ENCODE results near the gene TRIM50.
"Not testable (repeated sequence)": the region's sequence is repeated elsewhere in the genome, so short reads cannot be mapped to it uniquely, and the experiment has no call there.

Gene TRIM50

DNA sequence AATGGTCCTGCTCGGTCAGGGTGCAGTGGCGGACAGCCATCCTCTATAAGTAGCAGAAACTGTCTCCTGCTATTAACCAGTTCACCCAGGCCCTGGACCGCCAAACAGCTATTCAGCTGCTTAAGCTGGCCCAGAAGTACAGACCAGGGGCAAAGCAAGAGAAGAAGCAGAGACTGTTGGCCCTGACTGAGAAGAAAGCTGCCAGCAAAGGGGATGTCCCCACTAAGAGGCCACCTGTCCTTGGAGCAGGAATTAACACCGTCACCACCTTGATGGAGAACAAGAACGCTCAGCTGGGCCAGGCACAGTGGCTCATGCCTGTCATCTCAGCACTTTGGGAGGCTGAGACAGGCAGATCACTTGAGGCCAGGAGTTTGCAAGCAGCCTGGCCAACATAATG, 13.6 kb downstream of the TRIM50 start:
- DNase-seq (ENCODE audit: low read depth in 2 of 2) = no peak

DNA sequence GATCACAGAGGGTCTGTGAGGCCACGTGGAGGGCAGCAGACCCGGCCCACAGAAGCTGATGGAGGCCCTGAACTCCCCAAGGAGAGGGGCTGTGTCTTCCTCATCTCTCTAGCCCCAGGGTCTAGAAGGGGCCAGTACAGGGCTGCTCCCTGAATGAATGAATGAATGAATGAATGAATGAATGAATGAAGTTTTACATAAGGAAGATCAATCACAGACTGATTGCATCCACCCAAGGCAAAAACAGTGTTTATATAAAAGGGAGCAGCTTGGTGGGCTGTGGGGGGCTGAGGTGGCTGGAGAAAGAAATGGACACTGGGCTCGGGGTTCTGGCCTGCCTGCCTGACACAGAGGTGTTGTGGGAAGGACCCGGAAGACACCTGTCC, 14.4 kb downstream of the TRIM50 start:
- no peak for DNase-seq (ENCODE audit: low read depth in 2 of 2)

DNA sequence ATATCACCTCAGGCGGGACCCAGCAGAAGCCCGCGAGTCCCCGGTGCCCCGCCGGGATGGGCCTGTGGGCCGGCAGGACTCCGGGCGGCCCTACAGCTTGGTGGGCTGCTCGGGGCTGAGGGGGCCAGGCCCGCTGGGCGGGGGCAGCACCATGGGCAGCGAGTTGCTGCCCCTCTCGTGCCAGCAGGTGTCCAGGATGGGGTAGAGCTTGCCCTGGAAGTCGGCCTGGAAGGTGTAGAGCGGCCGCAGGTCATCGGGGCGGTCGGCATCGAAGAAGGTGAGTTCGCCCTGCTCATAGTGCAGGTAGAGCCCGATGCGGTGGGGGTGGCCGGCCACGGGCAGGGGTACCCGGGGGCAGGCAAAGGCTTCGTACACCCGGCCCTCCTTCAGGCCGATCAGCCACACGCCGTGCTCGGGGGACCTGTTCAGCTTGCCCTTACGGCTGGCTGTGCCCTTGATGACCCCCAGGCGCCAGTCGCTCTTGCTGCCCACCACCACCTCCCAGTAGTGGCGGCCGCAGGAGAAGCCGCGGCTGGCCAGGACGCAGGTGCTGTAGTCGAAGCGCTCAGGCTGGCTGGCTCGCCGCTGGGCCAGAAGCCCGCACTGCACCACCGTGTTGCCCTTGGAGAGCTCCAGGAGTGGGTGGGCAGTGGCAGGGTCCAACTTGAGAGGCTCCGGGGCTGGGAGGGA, 14.9 kb downstream of the TRIM50 start:
- DNase-seq (ENCODE audit: low read depth in 2 of 2) = no peak

DNA sequence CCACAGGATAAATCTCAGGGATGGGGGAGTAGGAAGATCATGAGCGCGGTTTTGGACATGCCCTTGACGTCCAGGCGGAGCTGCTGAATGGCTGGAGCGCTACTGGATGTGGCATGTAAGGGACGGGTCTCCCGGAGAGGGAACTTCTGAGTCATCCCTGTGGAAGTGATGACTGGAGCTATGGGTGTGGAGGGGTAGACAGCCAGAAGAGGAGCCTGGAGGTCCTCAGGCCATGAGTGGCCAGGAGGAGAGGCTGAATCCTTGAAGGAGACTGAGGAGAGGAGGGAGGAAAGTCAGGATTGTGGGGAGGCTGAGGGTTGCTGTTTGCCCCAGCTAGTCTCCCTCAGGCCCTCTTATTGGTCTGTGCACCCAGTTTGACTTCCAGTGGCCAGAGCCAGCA, 16.5 kb downstream of the TRIM50 start:
- DNase-seq (ENCODE audit: low read depth in 2 of 2) = not testable (repeated sequence)

DNA sequence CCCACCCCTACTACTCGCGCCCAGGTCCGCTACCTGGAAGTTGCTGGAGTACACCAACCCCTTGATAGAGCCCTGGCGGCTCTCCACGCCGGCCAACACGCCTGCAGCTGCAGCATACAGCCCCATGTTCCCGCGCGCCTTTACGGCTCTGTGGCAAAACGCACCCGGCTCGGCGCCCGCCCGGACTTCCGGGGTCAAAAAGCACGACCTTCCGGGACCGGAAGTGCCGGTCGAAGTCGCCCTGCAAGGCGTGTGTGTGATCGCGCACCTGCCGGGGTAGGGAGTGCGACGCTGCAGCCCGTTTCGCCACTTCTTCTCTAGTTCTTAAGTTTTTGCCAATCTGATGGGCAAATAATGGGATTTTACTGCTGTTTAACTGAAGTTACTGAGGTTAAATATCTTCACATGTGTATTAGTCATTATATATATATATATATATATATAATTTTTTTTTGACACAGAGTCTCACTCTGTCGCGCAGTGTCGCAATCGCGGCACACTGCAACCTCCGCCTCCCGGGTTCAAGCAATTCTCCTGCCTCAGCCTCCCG, 19.1 kb downstream of the TRIM50 start, which contains the start of gene NSUN5:
Gene NSUN5 (minus strand): TSS at position 162 of the 550 bp plus-strand sequence. CDS start 36 bp downstream, at position 126.
- no peak for DNase-seq (ENCODE audit: low read depth in 2 of 2)

DNA sequence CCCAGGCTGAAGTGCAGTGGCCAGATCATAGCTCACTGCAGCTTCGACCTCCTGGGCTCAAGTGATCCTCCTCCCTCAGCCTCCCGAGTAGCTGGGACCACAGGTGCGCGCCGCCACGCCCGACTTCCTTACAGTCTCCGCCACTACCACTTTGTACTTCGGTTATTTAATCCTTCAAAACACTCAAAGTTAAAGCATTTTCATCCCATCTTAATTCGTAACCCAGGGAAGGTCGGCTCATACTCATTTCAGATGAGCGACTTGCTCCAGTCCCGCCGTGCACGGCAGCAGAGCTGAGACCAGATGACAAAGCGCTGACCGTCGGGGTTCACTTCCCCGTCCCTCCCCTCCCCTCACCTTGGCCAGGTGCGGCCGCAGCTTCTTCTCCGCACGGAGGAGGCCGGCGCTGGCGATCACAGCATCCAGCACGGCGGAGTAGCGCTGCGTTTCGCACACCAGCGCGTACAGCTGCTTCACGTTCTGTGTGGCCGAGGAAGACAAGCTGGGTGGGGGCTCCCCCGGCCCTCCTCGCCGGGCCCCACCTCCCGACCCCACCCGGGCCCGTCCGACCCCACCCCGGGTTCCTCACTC, 19.7 kb downstream of the TRIM50 start:
- DNase-seq (ENCODE audit: low read depth in 2 of 2) = no peak

DNA sequence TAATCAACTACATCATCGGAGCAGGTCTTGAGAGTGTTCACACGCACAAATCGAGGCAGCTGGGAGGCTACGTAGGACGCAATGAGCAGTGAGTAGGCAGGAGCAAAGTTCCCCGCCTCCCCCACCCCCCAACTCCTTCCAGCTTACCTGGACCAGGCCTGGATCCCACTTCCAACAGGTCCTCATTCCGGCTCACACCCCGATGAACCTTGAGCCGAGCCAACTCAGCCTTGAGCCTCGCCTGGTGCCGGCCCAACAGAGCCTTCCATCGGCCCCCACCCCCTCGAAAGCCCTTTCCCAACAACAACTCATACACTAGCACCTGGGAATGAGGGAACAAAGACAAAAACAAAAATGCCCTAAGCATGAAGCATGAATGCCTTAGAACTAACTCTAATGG, 20.4 kb downstream of the TRIM50 start:
- no peak for DNase-seq (ENCODE audit: low read depth in 2 of 2)

DNA sequence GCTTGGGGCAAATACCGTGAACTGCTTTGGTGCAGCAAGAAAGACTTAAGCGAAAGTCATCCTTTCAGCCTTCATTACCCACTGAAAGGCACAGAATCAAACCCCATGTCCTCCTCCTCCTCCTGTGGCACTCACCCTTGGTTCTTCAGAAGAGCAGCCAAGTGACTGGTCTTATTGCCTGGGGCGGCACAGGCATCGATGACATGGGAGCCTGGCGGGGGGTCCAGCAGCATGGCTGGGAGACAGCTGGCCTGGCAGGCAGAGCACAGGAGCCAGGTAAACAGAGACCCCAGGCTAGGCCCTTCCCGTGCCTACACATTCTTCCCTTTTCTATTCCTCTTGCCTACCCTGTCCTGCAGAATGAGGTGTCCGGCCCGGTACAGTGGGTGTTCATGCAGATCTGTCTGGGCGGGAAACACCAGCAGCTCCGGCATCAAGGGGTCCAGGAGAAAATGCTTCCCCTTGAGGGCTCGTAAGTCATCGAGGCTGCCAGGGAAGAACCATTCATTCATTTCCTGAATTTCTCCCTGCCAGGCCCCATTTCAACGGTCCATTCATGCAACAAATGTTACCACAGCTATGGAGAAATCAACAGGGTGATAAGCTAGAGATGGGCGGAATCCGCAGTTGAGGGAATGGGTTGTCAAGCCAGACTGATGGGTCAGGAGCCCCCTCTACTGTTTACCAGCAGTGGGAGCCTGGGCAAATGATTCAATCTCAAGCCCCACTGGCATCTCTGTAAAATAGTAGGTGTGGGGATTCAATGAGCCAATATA, 23.1 kb downstream of the TRIM50 start:
- not testable (repeated sequence) for DNase-seq (ENCODE audit: low read depth in 2 of 2)

DNA sequence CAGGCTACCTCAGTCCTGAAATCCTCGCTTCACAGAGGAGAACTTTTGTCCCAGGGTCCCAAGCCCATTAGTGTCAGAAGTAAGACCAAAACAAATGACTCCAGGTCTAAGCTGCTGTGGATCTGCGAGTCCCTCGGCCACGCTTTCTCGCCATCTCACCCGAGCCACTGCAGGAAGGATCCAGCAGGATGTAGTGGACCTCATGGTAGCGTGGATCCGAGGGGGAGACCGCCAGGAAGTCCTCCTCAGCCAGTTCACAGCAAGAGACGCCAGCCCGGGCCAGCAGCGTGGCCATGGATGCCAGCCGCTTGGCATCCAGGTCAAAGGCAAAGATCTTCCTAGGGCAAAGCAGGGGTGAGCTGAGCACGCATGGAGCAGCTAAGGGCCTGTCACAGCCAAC, 23.8 kb downstream of the TRIM50 start:
- DNase-seq (ENCODE audit: low read depth in 2 of 2) = no peak

DNA sequence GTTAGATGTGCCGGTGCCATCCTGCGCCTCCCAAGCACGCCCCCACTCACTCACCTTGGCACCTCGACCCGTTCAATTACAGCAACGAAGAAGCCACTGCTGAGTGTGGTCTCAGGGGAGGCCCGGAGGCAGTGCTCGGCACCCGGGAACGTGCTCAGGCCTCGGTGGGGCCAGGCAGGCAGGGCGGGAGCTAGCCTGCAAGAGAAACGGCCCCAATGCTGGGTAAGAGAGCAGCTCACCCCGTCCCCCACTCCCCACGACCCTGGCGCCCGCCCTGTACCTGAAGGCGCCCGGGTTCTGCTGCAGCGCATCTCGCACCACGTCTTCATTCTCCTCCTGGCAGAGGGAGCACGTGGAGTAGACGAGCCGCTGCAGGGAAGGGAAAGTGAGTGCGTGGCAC, 24.3 kb downstream of the TRIM50 start:
- DNase-seq (ENCODE audit: low read depth in 2 of 2) = no peak

DNA sequence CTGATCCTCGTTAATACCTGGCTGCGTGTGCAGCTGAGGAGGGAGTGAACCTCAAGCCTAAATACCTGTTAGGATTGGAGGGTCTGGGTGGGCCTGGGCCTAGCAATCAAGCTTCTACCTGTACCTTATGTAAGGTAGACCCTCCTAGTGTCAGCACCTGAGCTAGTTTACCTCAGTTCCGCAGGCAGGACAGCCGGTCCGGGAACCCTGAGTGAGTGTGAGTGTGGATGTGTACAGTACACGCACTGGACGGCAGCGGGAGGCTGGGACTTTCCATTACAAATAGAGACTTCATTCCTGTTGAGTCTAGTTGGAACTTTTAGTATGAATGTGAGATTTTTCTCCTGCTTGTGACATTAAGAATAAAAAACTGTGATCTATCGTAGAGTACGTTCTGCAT, 25.0 kb downstream of the TRIM50 start:
- not testable (repeated sequence) for DNase-seq (ENCODE audit: low read depth in 2 of 2)

DNA sequence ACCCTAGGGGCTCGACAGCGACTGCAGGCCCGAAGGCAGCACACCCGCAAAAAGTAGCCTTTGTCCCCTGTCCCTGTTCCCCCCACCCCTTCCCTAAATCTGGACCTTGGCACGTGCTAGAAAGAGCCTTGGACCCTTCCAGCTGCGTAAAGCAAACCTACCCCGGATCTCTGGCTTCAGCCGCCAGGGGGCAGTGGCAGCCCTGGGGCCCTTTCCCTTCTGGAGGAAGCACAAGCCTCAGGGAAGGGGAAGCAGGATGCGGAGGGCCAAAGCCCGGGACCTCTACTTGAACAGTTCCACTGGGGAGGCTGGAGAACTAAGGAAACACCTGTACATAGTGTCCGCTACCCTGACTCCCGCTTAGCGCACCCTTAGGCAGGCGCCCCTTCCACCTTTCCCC, 26.8 kb downstream of the TRIM50 start:
- DNase-seq (ENCODE audit: low read depth in 2 of 2) = not testable (repeated sequence)

DNA sequence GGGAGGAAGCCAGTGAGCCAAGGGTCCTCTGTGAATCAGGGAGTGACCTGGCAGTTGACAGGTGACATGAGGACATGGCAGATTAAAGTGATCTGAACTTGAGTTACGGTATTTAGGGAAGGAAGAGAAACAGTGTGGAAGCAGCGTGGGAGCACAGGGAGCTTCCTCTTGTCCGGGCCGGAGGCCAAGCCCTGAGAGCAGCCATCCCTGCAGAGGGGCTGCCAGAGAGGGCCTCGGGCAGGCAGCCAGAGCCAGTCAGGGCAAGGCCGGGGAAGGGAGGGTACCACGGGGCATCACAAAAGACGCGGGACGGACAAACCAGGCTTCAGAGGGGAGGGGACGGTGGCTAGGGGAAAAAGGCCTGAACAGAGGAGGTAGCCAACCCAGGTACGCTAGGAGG, 28.1 kb downstream of the TRIM50 start:
- not testable (repeated sequence) for DNase-seq (ENCODE audit: low read depth in 2 of 2)

DNA sequence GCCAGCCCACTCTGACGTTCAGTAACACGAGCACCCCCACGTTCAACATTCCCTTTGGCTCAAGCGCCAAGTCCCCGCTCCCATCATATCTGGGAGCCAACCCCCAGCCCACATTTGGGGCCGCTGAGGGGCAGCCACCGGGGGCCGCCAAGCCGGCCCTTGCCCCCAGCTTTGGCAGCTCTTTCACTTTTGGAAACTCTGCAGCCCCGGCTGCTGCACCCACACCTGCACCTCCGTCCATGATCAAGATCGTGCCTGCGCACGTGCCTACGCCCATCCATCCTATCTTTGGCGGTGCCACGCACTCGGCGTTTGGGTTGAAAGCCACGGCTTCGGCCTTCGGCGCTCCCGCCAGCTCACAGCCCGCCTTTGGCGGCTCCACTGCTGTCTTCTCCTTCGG, 30.2 kb downstream of the TRIM50 start:
- not testable (repeated sequence) for DNase-seq (ENCODE audit: low read depth in 2 of 2)

DNA sequence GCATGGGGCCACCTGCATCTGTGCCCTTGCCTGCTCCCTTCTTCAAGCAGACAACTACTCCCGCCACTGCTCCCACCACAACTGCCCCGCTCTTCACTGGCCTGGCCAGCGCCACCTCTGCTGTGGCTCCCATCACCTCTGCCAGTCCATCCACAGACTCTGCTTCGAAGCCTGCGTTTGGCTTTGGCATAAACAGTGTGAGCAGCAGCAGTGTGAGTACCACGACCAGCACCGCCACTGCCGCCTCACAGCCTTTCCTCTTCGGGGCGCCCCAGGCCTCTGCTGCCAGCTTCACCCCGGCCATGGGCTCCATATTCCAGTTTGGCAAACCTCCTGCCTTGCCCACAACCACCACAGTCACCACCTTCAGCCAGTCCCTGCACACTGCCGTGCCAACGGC, 30.6 kb downstream of the TRIM50 start:
- DNase-seq (ENCODE audit: low read depth in 2 of 2) = not testable (repeated sequence)

DNA sequence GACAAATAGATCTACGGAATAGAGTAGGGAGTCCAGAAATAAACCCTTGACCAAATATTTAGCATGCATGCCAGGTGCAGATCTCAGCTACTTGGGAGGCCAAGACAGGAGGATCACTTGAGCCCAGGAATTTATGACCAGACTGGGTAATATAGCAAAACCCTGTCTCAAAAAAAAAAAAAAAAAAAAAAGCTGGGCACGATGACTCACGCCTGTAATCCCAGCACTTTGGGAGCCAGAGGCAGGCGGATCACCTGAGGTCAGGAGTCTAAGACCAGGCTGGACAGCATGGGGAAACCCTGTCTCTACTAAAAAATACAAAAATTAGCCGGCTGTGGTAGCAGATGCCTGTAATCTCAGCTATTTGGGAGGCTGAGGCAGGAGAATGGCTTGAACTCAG, 50.7 kb downstream of the TRIM50 start:
- DNase-seq (ENCODE audit: low read depth in 2 of 2) = not testable (repeated sequence)

DNA sequence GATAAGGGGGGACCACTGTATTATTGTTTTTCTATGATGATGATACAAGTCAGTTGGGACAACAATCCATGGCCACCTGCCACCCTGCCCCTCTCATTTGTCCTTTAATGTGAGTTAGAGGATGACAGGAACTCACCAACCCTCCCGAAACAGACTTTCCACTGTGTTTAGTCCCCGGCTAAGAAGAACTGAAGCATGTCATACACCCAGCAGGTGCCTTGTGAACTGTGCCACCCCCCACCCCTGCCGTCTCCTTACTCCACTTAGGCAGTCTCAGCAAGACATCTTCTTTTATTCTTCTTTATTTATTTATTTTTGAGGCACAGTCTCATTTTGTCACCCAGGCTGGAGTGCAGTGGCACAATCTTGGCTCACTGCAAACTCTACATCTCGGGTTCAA, 60.1 kb downstream of the TRIM50 start:
- not testable (repeated sequence) for DNase-seq (ENCODE audit: low read depth in 2 of 2)

DNA sequence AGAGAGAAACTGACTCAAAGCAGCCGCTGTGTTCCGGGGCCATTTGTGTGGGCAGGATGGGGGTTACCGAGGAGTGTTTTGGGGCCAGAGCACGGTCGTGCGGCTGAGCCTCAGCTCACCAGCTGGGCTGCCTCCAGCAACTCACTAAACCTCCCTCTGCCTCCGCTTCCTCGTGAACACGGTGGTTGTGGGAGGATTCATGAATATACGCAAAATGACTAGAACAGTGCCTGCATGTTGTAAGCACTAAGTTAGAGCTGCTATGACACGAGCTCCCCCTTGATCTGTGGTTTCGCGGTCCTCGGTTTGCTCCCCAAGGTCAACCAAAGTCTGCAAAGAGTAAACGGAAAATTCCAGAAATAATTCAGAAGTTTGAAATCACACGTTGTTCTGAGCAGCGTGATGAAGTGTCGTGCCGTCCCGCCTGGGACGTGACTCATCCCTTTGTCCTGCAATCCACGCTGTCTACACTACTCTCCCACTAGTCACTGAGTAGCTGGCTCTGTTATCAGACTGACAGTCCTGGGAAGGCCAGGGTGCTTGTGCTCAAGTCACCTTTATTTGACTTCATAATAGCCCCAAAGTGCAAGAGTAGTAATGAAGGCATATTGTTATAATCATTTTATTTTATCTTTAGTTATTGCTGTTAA, 61.0 kb downstream of the TRIM50 start:
- DNase-seq (ENCODE audit: low read depth in 2 of 2) = not testable (repeated sequence)
